DND-41 (cell line): Measurements from ENCODE around the gene ERC2.
"Not testable (repeated sequence)": the region's sequence is repeated elsewhere in the genome, so short reads cannot be mapped to it uniquely, and the experiment has no call there.

ENCODE experiments used
- ATAC-seq: fragments of 200-7000 bp; cut with Tn5 transposase; 3 replicates; pipeline ENCODE4 v1.9.1; 2021; ENCODE audit warnings: low read depth; ENCODE audit not compliant: insufficient read depth
- DNase-seq: peaks from one replicate; pipeline ENCODE4 v3.0.0-alpha.2; 2020
- H2AFZ ChIP-seq: 2 replicates; pipeline ENCODE4 v1.6.0; 2012; ENCODE audit warnings: low read depth, low read length
- H3K27ac ChIP-seq: 2 replicates; pipeline ENCODE4 v1.5.1; 2012; ENCODE audit warnings: low read length, inconsistent platforms
- H3K27me3 ChIP-seq: fragments of 200-600 bp; sonication (generic); 2 replicates; pipeline ENCODE4 v1.6.0; 2012; ENCODE audit warnings: low read length, mild to moderate bottlenecking, inconsistent platforms; ENCODE audit not compliant: insufficient read depth, poor library complexity
- H3K36me3 ChIP-seq: 2 replicates; pipeline ENCODE4 v1.5.1; 2012; ENCODE audit warnings: low read length, inconsistent platforms; ENCODE audit not compliant: insufficient read depth
- H3K4me1 ChIP-seq: 2 replicates; pipeline ENCODE4 v1.5.1; 2012; ENCODE audit warnings: mild to moderate bottlenecking, low read length; ENCODE audit not compliant: insufficient read depth
- H3K4me2 ChIP-seq: 2 replicates; pipeline ENCODE4 v1.6.0; 2012; ENCODE audit warnings: mild to moderate bottlenecking, moderate library complexity, low read length, inconsistent platforms; ENCODE audit not compliant: insufficient read depth
- H3K4me3 ChIP-seq, 2 experiments: fragments of 200-600 bp in 1 of 2; shearing (Covaris generic) in 1 of 2; 2 replicates each; pipeline ENCODE4 v1.5.1; 2012 to 2016; ENCODE audit warnings: inconsistent platforms in 2 of 2, low read length in 2 of 2, mild to moderate bottlenecking in 2 of 2, low read depth in 1 of 2, moderate library complexity in 1 of 2
- H3K79me2 ChIP-seq: 2 replicates; pipeline ENCODE4 v1.6.0; 2012; ENCODE audit warnings: low read length, inconsistent platforms; ENCODE audit not compliant: insufficient read depth
- H3K9ac ChIP-seq: 2 replicates; pipeline ENCODE4 v1.6.0; 2012; ENCODE audit warnings: low read depth, mild to moderate bottlenecking, inconsistent platforms, low read length, moderate library complexity
- H3K9me3 ChIP-seq: 2 replicates; pipeline ENCODE4 v1.5.1; 2012; ENCODE audit warnings: low read length, moderate library complexity, mild to moderate bottlenecking, inconsistent platforms; ENCODE audit not compliant: insufficient read depth, severe bottlenecking
- H4K20me1 ChIP-seq: 2 replicates; pipeline ENCODE4 v1.6.0; 2012; ENCODE audit warnings: low read length; ENCODE audit not compliant: insufficient read depth
- EZH2 ChIP-seq: IDR thresholded peaks from 3 replicates; pipeline ENCODE4 v1.6.1; 2012; ENCODE audit warnings: borderline replicate concordance, low read depth, mild to moderate bottlenecking, moderate library complexity, low read length, inconsistent platforms; ENCODE audit not compliant: severe bottlenecking
- TF ChIP-seq, protein P1 (sequence below): IDR thresholded peaks from 2 replicates; pipeline ENCODE4 v1.5.1; 2012; ENCODE audit warnings: borderline replicate concordance, low read length, moderate library complexity, mild to moderate bottlenecking; ENCODE audit not compliant: poor library complexity, severe bottlenecking; ENCODE audit errors: extremely low read depth

The ERC2 gene

GRCh38 chr3:55505102-55505501 lies 963.2 kb downstream of the ERC2 start:
- H3K9ac ChIP-seq, H3K27ac ChIP-seq, H3K4me3 ChIP-seq, H3K36me3 ChIP-seq, H3K4me1 ChIP-seq, H3K9me3 ChIP-seq, H4K20me1 ChIP-seq, H3K27me3 ChIP-seq, H3K4me2 ChIP-seq, ATAC-seq, H2AFZ ChIP-seq, H3K79me2 ChIP-seq, DNase-seq: not testable (repeated sequence)
- TF ChIP-seq, protein P1, sequence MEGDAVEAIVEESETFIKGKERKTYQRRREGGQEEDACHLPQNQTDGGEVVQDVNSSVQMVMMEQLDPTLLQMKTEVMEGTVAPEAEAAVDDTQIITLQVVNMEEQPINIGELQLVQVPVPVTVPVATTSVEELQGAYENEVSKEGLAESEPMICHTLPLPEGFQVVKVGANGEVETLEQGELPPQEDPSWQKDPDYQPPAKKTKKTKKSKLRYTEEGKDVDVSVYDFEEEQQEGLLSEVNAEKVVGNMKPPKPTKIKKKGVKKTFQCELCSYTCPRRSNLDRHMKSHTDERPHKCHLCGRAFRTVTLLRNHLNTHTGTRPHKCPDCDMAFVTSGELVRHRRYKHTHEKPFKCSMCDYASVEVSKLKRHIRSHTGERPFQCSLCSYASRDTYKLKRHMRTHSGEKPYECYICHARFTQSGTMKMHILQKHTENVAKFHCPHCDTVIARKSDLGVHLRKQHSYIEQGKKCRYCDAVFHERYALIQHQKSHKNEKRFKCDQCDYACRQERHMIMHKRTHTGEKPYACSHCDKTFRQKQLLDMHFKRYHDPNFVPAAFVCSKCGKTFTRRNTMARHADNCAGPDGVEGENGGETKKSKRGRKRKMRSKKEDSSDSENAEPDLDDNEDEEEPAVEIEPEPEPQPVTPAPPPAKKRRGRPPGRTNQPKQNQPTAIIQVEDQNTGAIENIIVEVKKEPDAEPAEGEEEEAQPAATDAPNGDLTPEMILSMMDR = peak; percentile 10

DNA sequence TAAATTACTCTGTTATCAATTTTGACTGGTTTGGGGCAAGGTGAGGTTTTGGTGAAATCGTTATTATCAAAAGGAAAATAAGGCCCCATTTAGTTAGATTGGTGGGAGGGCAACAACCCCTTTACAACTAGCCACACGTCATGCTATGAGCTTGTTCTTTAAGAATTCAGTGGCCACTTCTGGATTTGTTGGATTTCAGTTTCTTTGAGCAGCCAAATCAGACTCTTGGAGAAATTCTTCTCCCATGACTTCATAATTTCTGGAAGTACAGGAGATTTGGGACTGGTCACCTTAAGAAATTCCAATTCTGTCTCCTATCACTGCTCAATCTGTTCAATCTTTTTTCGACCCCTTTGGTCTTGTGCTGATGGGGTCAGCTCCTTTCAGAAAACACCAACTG lies 966.4 kb downstream of the ERC2 start:
- no peak overlapping the region for H3K27ac ChIP-seq
- H3K4me3 ChIP-seq = no peak overlapping the region
- no peaks in the 10 kb centered on the region for H3K79me2 ChIP-seq
- no peaks in the 10 kb centered on the region for H4K20me1 ChIP-seq
- H2AFZ ChIP-seq = no peak overlapping the region
- TF ChIP-seq, protein P1 = no peak
- TF ChIP-seq EZH2 = no peak
- no peaks in the 10 kb centered on the region for H3K9me3 ChIP-seq
- ATAC-seq (no peak), DNase-seq (no peak)
- no peaks in the 10 kb centered on the region for H3K27me3 ChIP-seq
- no peaks in the 10 kb centered on the region for H3K4me1 ChIP-seq
- H3K9ac ChIP-seq = no peak overlapping the region
- no peaks in the 10 kb centered on the region for H3K36me3 ChIP-seq
- no peak overlapping the region for H3K4me2 ChIP-seq

GRCh38 chr3:55500555-55501330 lies 967.5 kb downstream of the ERC2 start:
- no peak overlapping the region for H3K4me2 ChIP-seq
- H3K36me3 ChIP-seq = no peaks in the 10 kb centered on the region
- no peak for ATAC-seq
- no peaks in the 10 kb centered on the region for H3K4me1 ChIP-seq
- H2AFZ ChIP-seq = no peak overlapping the region
- TF ChIP-seq, protein P1 = no peak
- no peak for TF ChIP-seq EZH2
- no peak overlapping the region for H3K4me3 ChIP-seq
- no peak overlapping the region for H3K9ac ChIP-seq
- no peak for DNase-seq
- H3K27ac ChIP-seq = no peak overlapping the region
- no peaks in the 10 kb centered on the region for H3K79me2 ChIP-seq
- no peaks in the 10 kb centered on the region for H3K27me3 ChIP-seq
- no peaks in the 10 kb centered on the region for H3K9me3 ChIP-seq
- no peaks in the 10 kb centered on the region for H4K20me1 ChIP-seq
